Measurements from ENCODE around the gene PGAP1.
"Not testable (repeated sequence)": the region's sequence is repeated elsewhere in the genome, so short reads cannot be mapped to it uniquely, and the experiment has no call there.

The PGAP1 gene

DNA sequence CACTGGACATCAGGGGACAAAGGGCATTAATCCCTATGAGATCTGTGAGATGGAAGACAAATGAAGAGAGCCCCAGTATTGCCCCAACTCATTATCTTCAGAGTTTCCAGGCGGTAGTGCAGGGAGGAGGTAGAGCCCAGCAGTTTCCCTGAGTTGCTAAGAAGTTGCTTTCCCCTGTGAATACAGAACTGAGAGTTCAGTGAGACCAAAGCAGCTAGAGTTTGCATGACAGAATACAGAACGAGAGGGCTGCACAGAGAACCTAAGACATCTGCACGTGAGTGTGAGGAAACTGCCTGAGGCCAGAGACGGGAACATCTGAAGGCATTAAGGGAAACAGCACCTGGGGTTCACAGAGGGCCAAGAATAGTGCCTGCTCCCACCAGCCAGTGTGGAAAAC, 18.1 kb upstream of the PGAP1 start:
- DNase-seq: no peak

DNA sequence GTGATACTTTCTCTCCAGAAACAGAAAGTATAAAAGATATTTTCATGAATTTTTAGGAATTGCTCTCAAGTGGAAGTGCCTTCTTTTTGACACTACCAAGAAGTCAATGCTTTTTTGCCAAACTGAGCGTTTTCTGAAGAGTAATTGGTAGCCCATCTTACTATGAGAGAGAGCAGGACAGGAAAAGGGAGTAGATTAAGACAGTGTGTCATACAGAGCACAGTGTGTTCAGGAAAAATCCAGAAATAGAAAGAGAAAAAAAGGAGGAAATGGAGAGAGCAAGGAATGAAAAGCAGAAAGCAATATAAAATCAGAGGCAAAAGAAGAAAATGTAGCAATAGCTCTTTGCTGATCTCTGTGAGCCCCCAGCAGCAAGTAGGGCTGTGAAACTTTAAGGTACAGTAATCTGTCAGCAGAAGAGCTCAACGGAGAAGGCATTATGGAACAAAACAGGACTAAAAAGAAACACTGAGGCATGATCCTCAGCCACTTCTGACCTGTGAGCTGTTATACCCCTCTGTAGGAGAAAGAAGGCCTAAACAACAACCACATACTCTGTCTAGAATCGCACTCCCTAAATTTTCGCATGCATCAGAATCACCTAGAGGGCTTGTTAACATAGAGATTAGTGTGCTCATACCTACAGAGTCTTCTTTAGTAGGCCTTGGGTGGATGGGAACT, 15.0 kb upstream of the PGAP1 start:
- no peak for DNase-seq

DNA sequence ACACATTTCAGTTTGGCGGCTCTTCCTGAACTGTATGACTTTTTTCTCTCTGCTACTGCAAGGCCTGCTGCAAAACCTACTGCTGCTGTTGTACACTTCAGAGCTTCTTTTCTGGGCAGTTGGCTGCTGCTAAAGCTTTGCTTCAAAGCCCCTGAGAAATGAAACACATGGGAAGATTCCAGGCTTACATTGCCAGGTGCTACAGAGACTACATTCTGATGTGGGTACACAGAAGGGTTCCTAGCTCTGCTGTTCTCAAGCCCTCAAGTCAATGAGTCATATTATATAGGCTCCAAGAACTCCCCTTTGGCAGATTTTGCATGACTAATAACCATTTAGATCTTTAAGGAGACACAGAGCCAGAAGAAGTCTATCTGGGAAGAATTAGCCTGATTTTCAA, 12.9 kb upstream of the PGAP1 start:
- no peak for DNase-seq

DNA sequence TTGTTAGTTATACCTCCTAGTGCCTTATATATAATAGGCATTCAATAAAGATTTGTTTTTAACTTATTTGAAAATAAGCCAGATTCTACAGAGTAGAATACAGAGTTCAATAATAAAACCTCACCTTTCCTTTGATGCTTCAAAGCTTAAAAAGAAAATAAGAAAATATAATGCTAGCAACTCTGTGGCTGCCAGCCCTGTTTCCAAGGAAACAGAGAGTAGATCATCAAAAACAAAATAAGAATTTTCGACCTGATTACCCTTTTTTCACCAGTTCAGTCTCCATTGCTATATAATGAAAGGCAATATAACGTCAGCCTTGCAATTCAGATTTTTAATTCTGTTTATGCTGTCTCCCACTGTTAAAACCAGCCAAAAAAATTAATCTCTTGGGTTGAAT, 8.9 kb upstream of the PGAP1 start:
- DNase-seq: no peak

DNA sequence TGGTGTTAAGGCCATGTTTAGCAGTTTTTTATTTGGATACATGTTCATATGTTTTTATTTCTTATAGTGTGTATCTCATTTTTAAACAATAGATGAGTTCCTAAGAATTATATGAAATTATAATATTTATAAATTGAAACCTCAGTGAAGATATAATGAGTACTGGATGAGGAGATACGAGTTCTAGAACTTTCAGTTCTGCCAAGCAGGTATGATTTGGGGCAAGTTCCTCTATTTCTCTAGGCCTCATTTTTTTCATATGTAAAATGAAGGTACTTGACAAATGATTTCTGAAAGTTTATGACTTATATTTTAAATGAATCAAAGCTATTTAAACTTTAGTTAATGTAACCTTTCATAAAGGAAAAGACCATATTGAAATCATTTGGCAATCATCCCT, 8.2 kb upstream of the PGAP1 start:
- DNase-seq: no peak

DNA sequence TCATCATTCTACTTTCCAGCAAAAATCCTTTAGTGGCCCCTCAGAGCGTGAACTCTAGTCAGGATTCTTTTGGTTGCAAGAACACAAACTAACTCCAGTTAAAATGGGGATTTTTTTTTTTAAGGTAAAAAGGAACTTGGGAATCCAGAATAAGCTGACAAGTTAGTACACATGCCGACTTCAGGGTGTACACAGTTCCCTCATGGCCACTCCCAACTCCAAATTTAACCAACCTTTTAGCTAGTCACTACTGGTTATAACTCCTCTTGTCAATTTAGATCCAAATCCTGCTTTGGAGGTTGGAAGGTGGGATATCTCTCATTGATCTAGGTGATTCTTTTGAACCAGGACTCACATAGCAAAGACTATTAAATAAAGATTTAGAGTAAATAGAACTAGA, 5.0 kb upstream of the PGAP1 start:
- DNase-seq: no peak

DNA sequence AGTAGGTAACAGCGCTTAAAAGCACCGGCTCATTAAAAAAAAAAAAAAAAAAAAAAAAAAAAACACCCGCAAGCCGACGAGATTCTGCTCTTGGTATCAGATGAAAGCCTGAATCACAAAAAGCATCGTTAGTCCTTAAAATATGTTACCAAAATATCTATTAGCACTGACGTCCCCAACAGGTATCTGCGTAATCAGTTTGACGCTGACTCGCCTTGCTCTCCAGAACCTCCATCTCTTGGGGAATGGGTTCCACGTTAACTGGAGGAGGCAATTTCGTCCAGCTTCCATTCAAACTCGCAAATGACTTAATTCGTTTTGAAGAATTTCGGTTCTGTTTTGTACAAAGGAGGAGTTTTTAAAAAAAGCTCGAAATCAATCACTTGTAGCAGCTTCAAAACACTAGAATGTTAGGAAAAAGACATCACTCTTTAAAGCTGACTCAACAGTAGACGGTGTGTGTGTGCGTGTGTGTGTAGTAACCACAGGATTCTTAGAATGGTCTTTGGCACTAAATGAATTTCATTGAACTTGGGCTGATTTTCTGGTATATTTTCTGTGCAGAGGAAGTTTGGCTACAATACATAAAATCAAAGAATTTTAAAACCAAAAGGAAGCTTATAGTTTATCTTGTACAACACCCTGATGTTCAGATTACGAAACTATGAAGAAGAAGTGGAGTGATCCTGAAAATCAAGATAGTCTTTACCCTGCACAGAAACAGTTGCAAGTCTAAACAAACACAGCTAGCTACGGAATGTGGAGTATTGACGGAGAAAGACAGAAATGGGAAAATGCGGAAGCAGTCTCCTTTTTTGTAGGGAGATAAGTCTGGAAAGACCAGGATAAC, 1.1 kb upstream of the PGAP1 start:
- DNase-seq: peak; percentile 29

DNA sequence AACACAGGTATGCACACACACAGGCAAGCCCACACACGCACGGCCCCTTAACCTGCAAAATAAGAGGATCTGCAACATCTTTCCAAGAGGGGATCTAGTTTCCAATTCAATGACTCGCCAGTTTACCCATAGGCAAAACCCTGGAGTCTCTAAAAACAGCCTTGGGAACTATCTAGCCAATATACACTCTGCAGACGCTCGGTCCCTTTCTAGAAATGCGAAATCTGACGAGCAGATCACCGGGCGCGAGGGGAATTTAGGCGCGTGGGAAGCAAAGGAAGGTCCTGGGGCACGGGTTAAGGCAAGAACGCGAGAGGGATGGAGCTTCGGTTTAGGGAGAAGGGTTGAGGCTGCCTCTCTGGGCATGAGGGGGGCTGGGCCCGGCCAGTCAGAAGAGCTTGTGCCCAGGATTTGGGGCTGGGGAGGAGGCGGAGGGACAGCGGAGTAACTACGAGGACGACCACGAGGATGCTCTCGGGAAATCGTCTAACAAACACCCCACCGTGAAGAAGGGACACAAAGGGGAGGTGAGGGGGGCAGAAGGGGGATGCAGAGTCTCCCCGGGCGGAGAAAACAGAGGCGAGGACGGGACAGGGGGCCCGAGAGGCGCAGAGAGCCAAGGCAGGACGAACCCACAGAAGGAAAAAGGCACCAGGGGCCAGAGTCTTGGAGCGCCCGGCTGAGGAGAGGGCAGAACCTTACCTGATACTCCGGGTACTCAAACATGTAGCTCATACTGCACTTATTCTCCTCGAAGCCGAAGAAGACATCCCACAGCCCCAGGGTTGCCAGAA, 542 bp downstream of the PGAP1 start:
- DNase-seq: peak; percentile 43

DNA sequence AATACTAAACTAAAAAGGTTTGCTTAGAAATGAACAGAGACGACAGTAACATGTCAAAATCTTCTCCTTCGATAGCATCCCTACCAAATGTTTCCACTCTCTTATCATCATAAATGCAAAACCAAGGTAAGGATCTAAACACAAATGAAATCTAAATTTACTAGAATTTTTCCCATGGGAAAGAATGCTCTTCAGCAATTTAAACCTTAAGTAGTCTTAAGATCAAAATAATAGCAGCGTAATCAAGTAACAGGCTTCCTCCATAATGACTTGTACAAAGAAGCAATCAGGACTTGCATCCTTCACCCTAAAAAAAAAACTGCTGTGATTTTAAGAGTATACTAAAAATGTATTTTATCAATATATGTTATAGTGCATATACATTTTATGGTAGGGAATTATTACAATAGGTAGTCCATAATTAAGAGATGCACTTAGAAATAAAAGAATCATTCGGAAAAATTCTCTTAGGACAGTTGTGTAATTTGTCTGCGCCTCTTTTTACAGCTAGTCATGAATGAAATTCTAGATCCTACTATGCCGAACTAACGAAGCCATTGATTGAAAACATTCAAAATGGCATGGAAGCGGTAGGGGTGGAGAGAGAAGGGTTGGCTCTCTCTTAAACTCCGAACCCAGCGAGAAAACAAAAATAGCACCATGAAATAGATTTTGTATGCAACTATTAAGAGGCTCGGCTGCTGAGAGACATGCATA, 1.3 kb downstream of the PGAP1 start:
- DNase-seq: no peak

DNA sequence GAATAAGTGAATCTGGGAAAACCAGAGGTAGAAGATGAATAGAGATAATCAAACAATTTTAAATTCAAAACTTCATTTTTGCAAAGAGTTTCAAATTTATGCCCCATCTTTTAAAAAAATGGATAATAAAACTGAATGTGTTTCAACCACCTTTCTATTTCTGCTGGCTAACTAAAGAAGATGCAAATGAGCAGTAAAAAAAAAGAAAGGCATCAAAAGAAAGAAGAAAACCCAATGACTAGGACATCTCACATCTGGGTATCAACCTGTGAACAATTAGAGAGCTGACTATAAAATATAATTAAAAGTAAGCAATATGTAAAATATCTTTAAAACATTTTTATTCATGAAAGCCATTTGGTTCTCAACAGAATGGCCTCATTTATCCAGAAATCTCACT, 2.5 kb downstream of the PGAP1 start:
- DNase-seq: no peak

DNA sequence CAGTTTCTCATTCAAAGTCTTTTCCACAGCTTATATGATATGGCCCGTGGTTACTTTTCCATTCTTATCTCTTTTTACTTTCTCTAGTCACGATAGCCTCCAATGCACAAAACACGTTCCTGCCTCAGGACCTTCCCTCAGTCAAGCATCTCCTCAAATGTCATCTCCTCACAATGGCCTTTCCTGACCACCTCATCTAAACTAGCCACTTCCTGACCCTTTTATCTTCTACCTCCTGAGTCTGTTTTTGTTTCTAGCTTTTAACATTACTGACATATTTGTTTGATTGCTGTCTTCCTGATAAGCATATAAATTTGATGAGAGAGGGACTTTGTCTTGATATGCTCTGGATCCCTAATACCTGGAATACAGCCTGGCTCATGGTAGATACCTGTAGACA, 7.6 kb downstream of the PGAP1 start:
- DNase-seq: no peak

DNA sequence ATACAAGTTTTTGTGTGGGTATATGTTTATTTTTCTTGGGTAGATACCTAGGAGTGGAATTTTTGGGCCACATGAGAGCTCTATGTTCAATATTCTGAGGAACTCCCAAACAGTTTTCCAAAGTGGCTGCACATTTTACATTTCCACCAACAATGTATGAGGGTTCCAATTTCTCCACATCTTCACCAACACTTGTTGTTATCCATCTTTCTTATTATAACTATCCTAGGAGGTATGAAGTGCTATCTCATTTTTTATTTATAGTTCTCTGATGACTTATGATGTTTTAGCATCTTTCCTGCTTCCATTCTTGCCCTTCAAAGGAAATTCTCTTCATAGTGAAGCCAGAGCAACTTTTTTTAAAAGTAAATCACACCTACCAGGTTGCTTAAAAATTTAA, 8.7 kb downstream of the PGAP1 start:
- DNase-seq: no peak

DNA sequence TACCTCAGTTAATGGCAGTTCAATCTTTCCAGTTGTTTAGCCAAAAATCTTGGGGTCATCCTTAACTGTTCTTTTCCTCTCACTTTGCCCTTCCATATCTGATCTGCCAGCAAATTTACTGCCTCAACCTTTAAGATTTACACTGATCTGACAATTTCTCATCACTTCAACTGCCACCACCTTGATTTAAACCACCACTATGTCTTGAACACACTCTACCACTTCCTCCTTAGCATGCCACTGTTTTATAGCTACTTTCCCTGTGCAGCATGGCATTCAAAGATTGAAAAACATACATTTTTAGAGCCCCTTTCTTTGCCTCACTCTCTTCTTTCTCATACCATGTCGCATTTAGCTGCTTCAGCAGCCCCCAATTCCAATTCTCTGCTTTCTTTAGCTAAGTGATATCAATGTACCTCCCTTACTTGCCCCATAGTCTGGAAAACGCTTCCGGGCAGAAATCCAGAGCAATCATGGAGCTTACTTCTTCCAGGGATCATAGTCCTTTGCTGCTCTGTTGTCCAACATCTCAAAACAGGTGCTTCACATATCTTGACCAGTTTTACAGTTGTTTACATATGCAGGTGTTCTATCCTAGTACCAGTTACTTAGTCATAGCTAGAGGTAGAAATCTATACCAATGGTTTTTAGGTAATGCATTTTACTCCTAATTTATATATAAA, 10.9 kb downstream of the PGAP1 start:
- DNase-seq: no peak

DNA sequence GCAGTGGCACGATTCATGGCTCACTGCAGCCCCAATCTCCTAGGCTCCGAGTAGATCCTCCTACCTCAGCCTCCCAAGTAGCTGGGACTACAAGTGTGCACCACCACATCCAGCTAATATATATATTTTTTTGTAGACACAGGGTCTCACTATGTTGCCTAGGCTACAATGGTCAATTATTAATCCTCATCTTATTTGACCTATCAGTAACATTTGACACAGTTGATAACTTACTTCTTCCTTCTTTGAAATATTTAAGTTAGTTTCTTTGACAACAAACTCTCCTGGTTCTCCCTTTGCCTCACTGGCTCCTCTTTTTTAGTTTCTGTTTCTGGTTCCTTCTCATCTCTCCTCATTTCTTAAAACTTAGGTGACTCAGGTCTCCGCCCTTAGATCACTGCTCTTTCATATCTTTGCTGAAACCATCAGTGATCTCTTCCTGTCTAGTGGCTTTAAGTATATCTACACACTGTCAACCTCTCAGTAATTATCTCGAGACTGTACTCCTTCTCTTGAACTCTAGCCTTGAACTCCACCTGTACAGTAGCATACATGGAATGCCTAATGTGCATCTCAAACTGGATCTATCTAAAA, 11.5 kb downstream of the PGAP1 start:
- no peak for DNase-seq

DNA sequence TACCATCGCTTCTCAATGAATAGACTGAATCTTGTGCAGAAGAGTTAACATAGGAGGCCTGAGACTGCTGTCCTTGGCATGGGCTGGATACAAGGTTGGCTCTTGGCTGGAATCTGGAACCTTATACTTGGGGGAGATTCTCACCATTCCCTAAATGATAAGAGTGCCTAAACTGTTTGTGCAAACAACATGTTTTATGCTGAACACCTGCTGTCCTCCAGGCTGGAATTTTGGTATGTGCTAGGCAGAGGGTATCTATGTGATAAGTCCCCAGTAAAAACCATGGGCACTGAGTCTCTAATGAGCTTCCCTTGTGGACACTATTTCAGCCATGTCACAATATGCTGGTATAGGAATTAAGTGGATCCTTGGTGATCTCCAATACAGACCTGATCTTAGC, 12.8 kb downstream of the PGAP1 start:
- no peak for DNase-seq

DNA sequence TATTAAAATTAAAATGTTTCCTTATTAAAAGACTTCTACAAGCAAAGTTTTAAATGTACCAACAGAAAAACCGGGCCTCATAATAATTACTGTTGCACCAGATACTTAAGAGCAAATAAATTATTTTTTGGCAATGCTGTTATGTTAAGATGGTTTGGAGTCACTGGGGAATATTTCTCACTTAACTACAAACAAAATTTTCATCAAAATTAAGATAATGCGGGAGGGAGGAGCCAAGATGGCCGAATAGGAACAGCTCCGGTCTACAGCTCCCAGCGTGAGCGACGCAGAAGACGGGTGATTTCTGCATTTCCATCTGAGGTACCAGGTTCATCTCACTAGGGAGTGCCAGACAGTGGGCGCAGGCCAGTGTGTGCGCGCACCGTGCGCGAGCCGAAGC, 21.1 kb downstream of the PGAP1 start:
- not testable (repeated sequence) for DNase-seq

DNA sequence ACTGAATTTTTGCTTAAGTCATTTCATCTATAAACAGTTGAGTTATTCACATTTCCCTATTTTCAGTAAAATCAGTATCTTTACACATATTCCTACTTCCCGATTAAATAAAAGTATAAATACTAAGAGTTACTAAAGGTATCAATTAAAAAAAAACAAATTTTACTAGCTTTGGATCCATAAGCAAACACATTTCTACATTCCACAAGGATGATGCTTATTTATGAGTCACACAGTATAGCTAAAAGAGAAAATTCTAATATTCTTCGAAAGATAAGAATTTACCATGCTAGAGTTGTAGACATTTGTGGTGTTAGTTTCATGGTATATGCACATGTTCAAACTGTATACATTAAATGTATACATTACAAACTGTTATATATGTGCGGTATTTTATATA, 23.7 kb downstream of the PGAP1 start:
- no peak for DNase-seq

DNA sequence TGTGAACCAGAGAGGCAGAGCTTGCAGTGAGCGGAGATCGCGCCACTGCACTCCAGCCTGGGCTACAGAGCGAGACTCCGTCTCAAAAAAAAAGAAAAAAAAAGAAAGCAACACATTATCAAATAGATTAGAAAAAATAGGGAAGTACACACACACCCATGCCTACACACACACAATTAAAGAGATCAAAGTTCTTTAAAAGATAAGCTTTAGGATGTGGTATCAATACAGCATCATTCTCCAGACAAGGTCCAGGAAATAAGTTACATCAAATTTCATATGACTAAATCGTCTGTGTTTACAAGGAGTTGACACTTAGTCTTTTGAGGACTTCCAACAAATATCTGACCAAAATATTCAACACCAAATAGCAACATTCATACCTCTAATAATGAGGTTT, 25.7 kb downstream of the PGAP1 start:
- no peak for DNase-seq

DNA sequence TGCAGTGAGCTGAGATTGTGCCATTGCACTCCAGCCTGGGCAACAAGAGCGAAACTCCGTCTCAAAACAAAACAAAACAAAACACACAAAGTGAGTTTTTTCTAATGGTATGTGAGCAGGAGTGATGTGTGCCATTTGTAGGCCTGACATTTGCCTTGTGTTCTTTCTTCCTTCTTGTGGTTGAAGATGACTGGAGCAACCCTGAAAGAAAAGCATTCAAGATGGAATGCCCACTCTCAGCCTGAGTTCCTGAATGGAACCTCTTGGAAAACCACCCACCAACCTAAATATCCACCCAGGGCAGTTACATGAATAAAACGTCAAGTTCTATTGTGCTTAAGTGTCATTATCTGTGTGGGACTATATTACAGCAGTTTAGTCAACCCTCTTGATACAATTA, 26.5 kb downstream of the PGAP1 start:
- no peak for DNase-seq

DNA sequence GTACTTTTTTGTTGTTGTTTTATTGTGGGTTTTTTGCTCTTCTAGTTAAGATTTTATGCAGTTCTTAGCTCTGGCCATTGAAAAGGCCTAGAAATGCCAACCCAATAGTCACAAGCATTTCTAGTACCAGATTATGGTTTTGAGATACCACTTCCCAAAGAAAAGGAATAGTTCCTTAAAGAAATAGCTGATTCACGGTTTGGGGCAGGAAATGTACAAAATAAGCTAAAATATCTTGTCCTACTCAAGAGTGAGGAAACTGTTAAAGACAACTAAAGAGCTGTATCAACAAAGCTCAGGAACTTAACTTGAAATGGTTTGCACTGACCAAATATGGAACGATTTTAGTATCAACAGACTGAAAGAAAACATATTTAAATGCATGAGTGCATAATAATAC, 35.4 kb downstream of the PGAP1 start:
- no peak for DNase-seq

DNA sequence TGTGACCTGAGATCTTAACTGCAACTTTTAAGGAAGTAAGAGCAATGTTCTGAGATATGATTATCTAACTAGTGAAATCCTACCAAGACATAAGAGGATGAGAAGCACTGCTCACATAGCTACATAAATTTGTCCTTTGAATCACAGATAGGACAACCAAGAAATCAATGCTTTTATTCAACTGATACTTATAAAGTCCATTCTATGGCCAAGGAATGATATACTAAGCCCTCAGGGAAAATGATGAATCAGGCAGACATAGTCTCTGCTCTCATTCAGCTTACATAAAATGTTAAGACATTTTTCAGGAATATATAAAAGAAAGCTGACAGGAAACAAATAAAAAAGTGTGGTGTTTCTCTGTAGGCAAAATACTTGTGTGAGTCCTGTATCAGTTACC, 39.1 kb downstream of the PGAP1 start:
- DNase-seq: no peak

DNA sequence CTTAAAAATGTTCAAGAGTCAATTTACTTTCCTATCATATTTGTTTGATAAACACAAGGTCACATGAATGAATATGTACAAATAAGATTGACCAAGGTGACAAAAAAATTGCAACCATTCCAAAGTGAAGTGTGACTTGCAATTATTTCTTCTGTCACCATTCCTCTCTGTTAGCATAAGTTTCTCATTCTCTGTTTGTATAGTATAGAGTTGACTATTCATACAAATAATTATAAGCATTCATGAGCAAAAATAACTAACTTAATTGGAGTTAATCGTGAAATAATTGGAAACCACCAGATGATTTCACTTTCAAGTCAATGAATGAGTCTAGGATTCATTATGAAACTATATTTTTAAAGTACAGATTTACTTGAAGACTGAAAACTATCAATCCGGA, 42.1 kb downstream of the PGAP1 start:
- DNase-seq: no peak
